Aorta (tissue), 5 donors: ENCODE results near the gene SLFN11. TPM values are rescaled to one million over a fixed set of nuclear protein-coding genes. Genes with fewer than 3 reads are reported as not detected.

Experiments used
- ATAC-seq: fragments of 200-7000 bp; cut with Tn5 transposase; one replicate; pipeline ENCODE4 v1.9.1; 2022; ENCODE audit warnings: moderate library complexity; ENCODE audit not compliant: low FRiP score
- DNase-seq, 2 donors: peaks; one replicate each; pipeline ENCODE4 v3.0.0-alpha.2; 2020
- H3K27ac ChIP-seq, 2 donors: one replicate each; pipeline ENCODE4 v1.5.1; 2013; ENCODE audit warnings: low read length in 2 of 2, mild to moderate bottlenecking in 2 of 2, moderate library complexity in 2 of 2, control low read depth in 1 of 2, inconsistent platforms in 1 of 2, low read depth in 1 of 2
- H3K27me3 ChIP-seq, 2 donors: one replicate each; pipeline ENCODE4 v1.6.1; 2013; ENCODE audit warnings: control low read depth in 1 of 2, low read length in 1 of 2, mild to moderate bottlenecking in 1 of 2, moderate library complexity in 1 of 2; ENCODE audit not compliant: insufficient read depth in 2 of 2, control insufficient read depth in 1 of 2
- H3K36me3 ChIP-seq, 2 donors: one replicate each; pipeline ENCODE4 v1.6.1; 2013; ENCODE audit warnings: control low read depth in 1 of 2, low read length in 1 of 2, mild to moderate bottlenecking in 1 of 2; ENCODE audit not compliant: insufficient read depth in 2 of 2, control insufficient read depth in 1 of 2
- H3K4me1 ChIP-seq, 2 donors: one replicate each; pipeline ENCODE4 v1.6.1; 2013; ENCODE audit warnings: low read length in 2 of 2, control low read depth in 1 of 2, mild to moderate bottlenecking in 1 of 2, moderate library complexity in 1 of 2; ENCODE audit not compliant: insufficient read depth in 2 of 2, control insufficient read depth in 1 of 2
- H3K4me3 ChIP-seq, 2 donors: one replicate each; pipeline ENCODE4 v1.5.1; 2013; ENCODE audit warnings: low read length in 2 of 2, control low read depth in 1 of 2, mild to moderate bottlenecking in 1 of 2
- H3K9me3 ChIP-seq: one replicate; pipeline ENCODE4 v1.6.1; 2013; ENCODE audit warnings: mild to moderate bottlenecking, low read length; ENCODE audit not compliant: control insufficient read depth
- WGBS, 2 donors: extraction: QIAGEN DNeasy Blood & Tissue Kit; methylation state at CpG; one replicate each; pipeline ENCODE4 v1.1.7; 2013; 5-methylcytosine and 5-hydroxymethylcytosine counted together
- intact Hi-C, 2 donors: fragments of 100-400 bp; cut with DNase I; formaldehyde crosslinking; loops; one replicate each; pipeline versions ENCODE4 v1.14.2 to v1.15.0; 2022
- polyA plus RNA-seq, 2 donors: library from polyadenylated mRNA; stranded (reverse); fragments of 200-250 nt; gene quantifications; one replicate each; pipeline ENCODE4 v1.2.3, GENCODE V29; 2013
- total RNA-seq, 2 donors: library from RNA; stranded (reverse); fragmentation: NEBNext Ultra II Directional; extraction: Animal tissue kit (Norgen Biotek cat#: 25700); gene quantifications; one replicate each; pipeline ENCODE4 v1.2.1, GENCODE V29; 2021
- donor health status: healthy with polysubstance abuse.
- donor health status: Bipolar disorder and iron deficiency.
- donor health status: DM: no; HTN: no; CAD: no.
- donor health status: DM: no; HTN: no; CAD: no.
- donor health status: DM: yes; HTN: yes; CAD: no.

SLFN11 gene
- total and polyA plus RNA-seq, 4 donors = 6.5 to 93.3 (median 34.5) TPM

DNA sequence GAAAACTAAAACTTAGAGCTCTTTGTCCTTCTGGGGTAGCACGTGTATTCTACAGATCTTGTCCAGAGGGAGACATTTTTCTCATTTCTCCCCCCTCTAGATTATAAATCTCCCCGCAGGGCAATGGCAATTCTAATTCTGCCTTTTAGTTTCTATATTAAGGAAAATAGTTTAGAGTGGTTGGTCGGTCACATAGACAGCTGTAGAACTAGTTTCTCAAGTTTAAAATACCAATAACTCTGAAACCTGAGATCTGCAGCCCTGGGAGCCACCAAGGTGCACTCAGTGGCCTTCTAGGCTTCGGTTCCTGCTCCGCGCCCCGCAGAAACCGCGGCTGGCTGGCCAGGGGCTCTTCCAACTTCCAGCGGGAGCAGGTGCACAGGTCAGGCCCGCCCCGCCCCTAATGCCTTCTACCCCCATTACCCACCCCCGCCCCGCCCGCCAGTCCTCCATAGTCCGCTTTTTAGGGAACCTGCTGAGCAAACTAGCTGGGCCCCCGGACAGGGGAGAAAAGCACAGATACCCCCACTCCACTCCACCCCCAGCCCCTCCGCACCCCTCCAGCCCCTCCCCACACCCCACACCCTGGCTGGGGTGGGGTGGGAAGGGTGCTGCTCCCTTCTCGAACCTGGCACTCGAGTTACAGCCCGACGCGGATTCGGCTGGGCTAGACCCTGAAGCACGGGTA lies 431 bp downstream of the SLFN11 start:
- Histone ChIP-seq H3K4me1 (no peaks in the 10 kb centered on the region), H3K9me3 (no peaks in the 10 kb centered on the region), H3K36me3 (no peaks in the 10 kb centered on the region), H3K27ac (peak overlapping the region in 1 of 2 donors; percentile 92), H3K4me3 (peak overlapping the region; percentile 92 to 99), H3K27me3 (no peaks in the 10 kb centered on the region)
- 1 to 2% methylated on average over 21 to 25 of the region's 25 CpGs for WGBS, 2 donors
- DNase-seq = peak in 1 of 2 donors; percentile 76
- intact Hi-C loops = loop anchor here in 1 of 2 donors (2.0 to 5.0 kb wide), 3 partner anchors 60 to 434 kb away; partner anchors contain the start of genes SLFN12, SLFN5 and TAF15
- ATAC-seq = peak; percentile 6

DNA sequence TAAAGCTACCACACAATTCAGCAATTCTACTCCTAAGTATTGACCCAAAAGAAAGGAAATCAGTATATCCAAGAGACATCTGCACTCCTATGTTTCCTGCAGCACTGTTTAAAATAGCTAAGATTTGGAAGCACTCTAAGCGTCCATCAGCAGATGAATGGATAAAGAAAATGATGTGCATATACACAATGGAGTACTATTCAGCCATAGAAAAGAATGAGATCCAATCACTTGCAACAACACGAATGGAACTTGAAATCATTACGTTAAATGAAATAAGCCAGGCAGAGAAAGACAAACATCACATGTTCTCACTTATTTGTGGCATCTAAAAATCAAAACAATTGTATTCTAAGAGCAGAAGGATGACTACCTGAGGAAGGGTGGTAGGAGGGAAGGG lies 1.5 kb downstream of the SLFN11 start:
- WGBS, 2 donors = 82 to 88% methylated on average over 3 of the region's 3 CpGs
- intact Hi-C loops = loop anchor here in 1 of 2 donors (2.0 to 5.0 kb wide), 3 partner anchors 61 to 435 kb away; partner anchors contain the start of genes SLFN12, SLFN5 and TAF15
- ATAC-seq (no peak), DNase-seq (no peak)
- no peak overlapping the region for H3K4me3 ChIP-seq
- H3K4me1 ChIP-seq = no peaks in the 10 kb centered on the region
- H3K9me3 ChIP-seq = no peaks in the 10 kb centered on the region
- H3K36me3 ChIP-seq = no peaks in the 10 kb centered on the region
- no peak overlapping the region for H3K27ac ChIP-seq
- no peaks in the 10 kb centered on the region for H3K27me3 ChIP-seq

DNA sequence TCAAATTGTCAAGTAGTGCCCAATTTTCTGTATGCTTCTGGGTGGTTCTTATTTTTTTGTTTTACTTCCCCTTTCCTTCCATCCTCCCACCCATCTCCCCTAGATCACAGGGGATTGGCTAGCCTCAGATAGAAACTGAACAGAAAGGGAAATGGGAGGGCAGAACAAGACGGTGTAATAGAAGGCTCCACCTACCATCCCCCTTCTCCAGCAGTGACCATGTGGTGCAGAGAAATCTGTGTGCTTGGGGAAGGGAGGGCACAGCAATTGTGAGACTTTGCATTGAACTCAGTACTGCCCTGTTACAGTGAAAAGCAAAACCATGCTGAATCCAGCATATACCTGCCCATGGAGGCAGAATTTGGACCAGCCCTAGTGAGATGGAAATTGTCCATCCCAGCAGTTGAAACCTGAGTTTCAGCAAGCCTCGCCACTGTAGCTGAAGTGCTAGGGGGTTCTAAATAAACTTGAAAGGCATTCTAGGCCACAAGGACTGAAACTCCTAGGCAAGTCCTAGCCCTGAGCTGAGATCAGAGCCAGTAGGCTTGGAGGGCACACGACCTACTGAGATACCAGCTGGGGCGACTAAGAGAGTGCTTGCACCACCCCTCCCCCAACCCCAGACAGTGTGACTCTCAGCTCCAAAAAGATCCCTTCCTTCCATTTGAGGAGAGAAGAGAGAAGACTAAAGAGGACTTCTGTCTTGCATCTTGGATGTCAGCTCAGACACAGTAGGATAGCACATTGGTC lies 5.2 kb downstream of the SLFN11 start:
- peak in 1 of 2 donors; percentile 55 for DNase-seq
- no peak overlapping the region for H3K4me3 ChIP-seq
- WGBS, 2 donors = 58 to 60% methylated on average over 4 of the region's 4 CpGs
- ATAC-seq = peak; percentile 72
- H3K4me1 ChIP-seq = no peaks in the 10 kb centered on the region
- H3K27ac ChIP-seq = no peak overlapping the region
- intact Hi-C loops = no loop called here
- H3K36me3 ChIP-seq = peaks cover 0 to 6% of the 10 kb centered on the region in 2 donors
- H3K9me3 ChIP-seq = no peaks in the 10 kb centered on the region
- no peaks in the 10 kb centered on the region for H3K27me3 ChIP-seq

DNA sequence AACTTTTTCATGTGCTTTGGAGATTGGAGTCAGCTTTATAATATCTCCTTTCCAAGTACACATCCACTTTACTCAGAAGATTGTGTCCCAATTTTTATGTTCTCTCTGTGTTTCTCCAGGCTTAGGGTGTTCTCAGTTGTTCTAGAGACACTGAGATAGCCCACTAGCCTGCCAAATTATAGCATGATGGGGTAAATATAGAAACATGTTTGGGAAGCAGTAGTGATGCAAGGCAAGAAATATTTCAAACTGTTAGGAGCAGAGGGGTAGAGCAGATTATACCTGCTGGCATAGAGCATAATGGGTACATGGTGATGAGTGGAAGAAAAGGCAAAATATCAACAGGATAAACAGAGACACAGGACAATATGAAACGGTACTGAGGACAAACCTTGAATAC lies 12.4 kb downstream of the SLFN11 start:
- Histone ChIP-seq H3K9me3 (no peaks in the 10 kb centered on the region), H3K4me1 (peaks cover 0 to 8% of the 10 kb centered on the region in 2 donors), H3K4me3 (no peak overlapping the region), H3K27me3 (no peaks in the 10 kb centered on the region), H3K36me3 (peaks cover 2 to 8% of the 10 kb centered on the region in 2 donors), H3K27ac (peak overlapping the region in 1 of 2 donors; percentile 18)
- WGBS, 2 donors = 55 to 69% methylated on average over 1 of the region's 1 CpG
- intact Hi-C loops = no loop called here
- ATAC-seq = no peak
- DNase-seq = no peak

DNA sequence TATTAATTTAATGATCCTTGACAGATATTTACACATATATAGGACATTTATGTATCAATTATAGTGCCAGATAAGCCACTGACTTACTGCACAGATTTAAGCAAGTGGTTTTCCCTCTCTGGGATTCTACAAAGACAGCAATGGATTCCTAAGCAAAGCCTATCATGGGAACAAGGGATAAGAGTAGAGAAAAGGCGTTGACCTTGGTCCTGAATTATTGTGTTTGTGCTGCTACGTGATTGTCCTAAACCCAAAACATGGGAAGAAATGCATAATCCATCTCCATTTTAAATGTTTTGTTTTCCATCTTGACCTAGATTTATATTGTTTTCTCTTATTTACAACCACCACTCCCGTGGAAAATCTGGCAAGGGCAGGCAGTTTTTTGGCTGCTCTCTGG lies 14.0 kb downstream of the SLFN11 start:
- H3K9me3 ChIP-seq = no peaks in the 10 kb centered on the region
- no peaks in the 10 kb centered on the region for H3K27me3 ChIP-seq
- DNase-seq = no peak
- H3K36me3 ChIP-seq = peaks cover 2 to 11% of the 10 kb centered on the region in 2 donors
- no peak overlapping the region for H3K4me3 ChIP-seq
- intact Hi-C loops = no loop called here
- H3K4me1 ChIP-seq = peaks cover 0 to 8% of the 10 kb centered on the region in 2 donors
- 79 to 80% methylated on average over 3 of the region's 3 CpGs for WGBS, 2 donors
- no peak for ATAC-seq
- H3K27ac ChIP-seq = no peak overlapping the region

- ATAC-seq = no peak
- Histone ChIP-seq H3K27ac (no peak overlapping the region), H3K9me3 (no peaks in the 10 kb centered on the region), H3K36me3 (peaks cover 0 to 9% of the 10 kb centered on the region in 2 donors), H3K4me1 (no peaks in the 10 kb centered on the region), H3K4me3 (no peak overlapping the region), H3K27me3 (no peaks in the 10 kb centered on the region)
- WGBS, 2 donors = 88 to 91% methylated on average over 6 of the region's 6 CpGs
- intact Hi-C loops = no loop called here
- DNase-seq = no peak
These were observed 21.1 kb downstream of the SLFN11 start for GRCh38 chr17:35352284-35352683.

DNA sequence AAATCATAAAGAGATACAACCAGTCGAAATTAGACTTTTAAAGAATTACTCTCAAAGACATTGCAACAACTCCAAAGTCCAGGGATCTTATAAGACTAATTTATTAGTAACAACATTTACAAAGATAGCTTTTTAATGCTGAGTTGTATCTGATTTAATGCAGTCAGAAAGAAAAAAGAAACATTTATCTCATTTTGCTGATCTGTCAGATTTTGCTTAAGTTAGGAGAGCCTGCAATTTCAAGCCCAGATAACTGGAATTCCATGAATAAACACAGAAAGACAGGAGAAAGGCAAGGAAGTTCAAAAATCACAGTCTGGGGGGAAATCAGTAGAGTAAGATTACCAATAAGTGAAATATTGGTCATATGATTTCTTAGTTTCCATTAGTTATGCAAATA lies 22.9 kb downstream of the SLFN11 start:
- Histone ChIP-seq H3K9me3 (no peaks in the 10 kb centered on the region), H3K4me3 (no peak overlapping the region), H3K27me3 (no peaks in the 10 kb centered on the region), H3K27ac (no peak overlapping the region), H3K36me3 (peaks cover 0 to 6% of the 10 kb centered on the region in 2 donors), H3K4me1 (no peaks in the 10 kb centered on the region)
- ATAC-seq (no peak), DNase-seq (no peak)
- 93 to 95% methylated on average over 1 of the region's 1 CpG for WGBS, 2 donors
- intact Hi-C loops = no loop called here

- ATAC-seq (peak; percentile 89), DNase-seq (peak; percentile 83 to 89)
- H3K9me3 ChIP-seq = peaks cover 2% of the 10 kb centered on the region
- no peak overlapping the region for H3K27ac ChIP-seq
- intact Hi-C loops = no loop called here
- peak overlapping the region; percentile 38 to 80 for H3K4me3 ChIP-seq
- H3K27me3 ChIP-seq = no peaks in the 10 kb centered on the region
- no peaks in the 10 kb centered on the region for H3K36me3 ChIP-seq
- 2% methylated on average over 39 to 40 of the region's 40 CpGs for WGBS, 2 donors
- no peaks in the 10 kb centered on the region for H3K4me1 ChIP-seq
These were observed 27.3 kb downstream of the SLFN11 start for GRCh38 chr17:35345926-35346771.
